IMR-90 (cell line): ENCODE measurements around the gene CORO1A. TPM values are rescaled to one million over a fixed set of nuclear protein-coding genes. Genes with fewer than 3 reads are reported as not detected.

ENCODE experiments used
- ATAC-seq: fragments of 200-7000 bp; cut with Tn5 transposase; 2 replicates; pipeline ENCODE4 v1.9.1; 2020; ENCODE audit warnings: low read depth, mild to moderate bottlenecking, moderate library complexity
- BruUV-seq: library from RNA; stranded (reverse); fragments of 400-500 nt; replicated peaks from 2 replicates; lab custom pipeline; 2021; lab: Mats Ljungman, UMichigan
- CTCF ChIA-PET: fragments of 300-600 bp; formaldehyde crosslinking; extraction: SDS; loops from one replicate; lab custom pipeline; 2021; ENCODE audit warnings: antibody characterized with exemption; lab: Yijun Ruan, JAX
- POLR2A ChIA-PET: fragments of 300-600 bp; sonication (Branson Sonifier 250); formaldehyde crosslinking; loops from one replicate; lab custom pipeline; 2022; ENCODE audit warnings: antibody characterized with exemption; ENCODE audit not compliant: unreplicated experiment; lab: Charles Lee
- DNase-seq: peaks from one replicate; pipeline ENCODE4 v3.0.0; 2013
- H2AFZ ChIP-seq: replicated peaks from 2 replicates; pipeline ENCODE3; 2013; ENCODE audit warnings: low read length, mild to moderate bottlenecking; ENCODE audit not compliant: poor library complexity
- H2AK5ac ChIP-seq: 2 replicates; pipeline ENCODE4 v1.6.1; 2013; ENCODE audit warnings: low read depth, low read length, inconsistent platforms
- H2AK9ac ChIP-seq: replicated peaks from 2 replicates; pipeline ENCODE3; 2013; ENCODE audit warnings: mild to moderate bottlenecking, low read depth, low read length, moderate library complexity; ENCODE audit not compliant: poor library complexity
- H2BK120ac ChIP-seq: 2 replicates; pipeline ENCODE4 v1.6.1; 2013; ENCODE audit warnings: low read depth, low read length, inconsistent platforms
- H2BK15ac ChIP-seq: 3 replicates; pipeline ENCODE4 v1.6.1; 2013; ENCODE audit warnings: low read depth, low read length, inconsistent platforms
- H2BK20ac ChIP-seq: 2 replicates; pipeline ENCODE4 v1.6.1; 2013; ENCODE audit warnings: low read depth, mild to moderate bottlenecking, inconsistent platforms, low read length, moderate library complexity
- H2BK5ac ChIP-seq: 2 replicates; pipeline ENCODE4 v1.6.1; 2013; ENCODE audit warnings: mild to moderate bottlenecking, low read depth, low read length, inconsistent platforms; ENCODE audit not compliant: poor library complexity, severe bottlenecking
- H3K14ac ChIP-seq: replicated peaks from 2 replicates; pipeline ENCODE4 v1.6.1; 2013; ENCODE audit warnings: low read depth, low read length, inconsistent platforms
- H3K18ac ChIP-seq: 2 replicates; pipeline ENCODE4 v1.6.1; 2013; ENCODE audit warnings: low read depth, low read length, control low read depth
- H3K23ac ChIP-seq: 2 replicates; pipeline ENCODE4 v1.6.1; 2013; ENCODE audit warnings: low read depth, low read length, inconsistent platforms
- H3K27ac ChIP-seq: 2 replicates; pipeline ENCODE4 v1.5.1; 2013; ENCODE audit warnings: mild to moderate bottlenecking, control low read depth, low read length; ENCODE audit not compliant: insufficient read depth
- H3K27me3 ChIP-seq: 2 replicates; pipeline ENCODE4 v1.6.1; 2013; ENCODE audit warnings: low read length; ENCODE audit not compliant: control insufficient read depth, insufficient read depth
- H3K36me3 ChIP-seq: 2 replicates; pipeline ENCODE4 v1.6.1; 2013; ENCODE audit warnings: low read length, mixed read lengths; ENCODE audit not compliant: control insufficient read depth, insufficient read depth
- H3K4ac ChIP-seq: 2 replicates; pipeline ENCODE4 v1.6.1; 2013; ENCODE audit warnings: low read depth, low read length, inconsistent platforms
- H3K4me1 ChIP-seq: 2 replicates; pipeline ENCODE4 v1.6.1; 2013; ENCODE audit warnings: low read length, mixed read lengths; ENCODE audit not compliant: control insufficient read depth, insufficient read depth
- H3K4me2 ChIP-seq: 2 replicates; pipeline ENCODE4 v1.6.1; 2013; ENCODE audit warnings: low read depth, mild to moderate bottlenecking, control low read depth, low read length, moderate library complexity
- H3K4me3 ChIP-seq: 2 replicates; pipeline ENCODE4 v1.5.1; 2013; ENCODE audit warnings: low read depth, mild to moderate bottlenecking, control low read depth, low read length, moderate library complexity; ENCODE audit not compliant: insufficient read depth
- H3K56ac ChIP-seq: 2 replicates; pipeline ENCODE4 v1.6.1; 2013; ENCODE audit warnings: low read length, inconsistent platforms; ENCODE audit not compliant: insufficient read depth; ENCODE audit errors: extremely low read depth
- H3K79me1 ChIP-seq, 2 experiments: 2 replicates each; pipeline ENCODE4 v1.6.1; 2013; ENCODE audit warnings: low read length in 2 of 2, inconsistent platforms in 1 of 2, low read depth in 1 of 2
- H3K9ac ChIP-seq: 2 replicates; pipeline ENCODE4 v1.6.1; 2013; ENCODE audit warnings: low read depth, low read length, control low read depth
- H3K9me1 ChIP-seq: 2 replicates; pipeline ENCODE4 v1.6.1; 2013; ENCODE audit warnings: low read length, inconsistent platforms; ENCODE audit not compliant: insufficient read depth
- H3K9me3 ChIP-seq: 2 replicates; pipeline ENCODE4 v1.6.1; 2013; ENCODE audit warnings: low read length; ENCODE audit not compliant: control insufficient read depth, insufficient read depth
- H4K20me1 ChIP-seq: 2 replicates; pipeline ENCODE4 v1.6.1; 2013; ENCODE audit warnings: low read length, inconsistent platforms; ENCODE audit not compliant: insufficient read depth
- H4K5ac ChIP-seq: 2 replicates; pipeline ENCODE4 v1.6.1; 2013; ENCODE audit warnings: mild to moderate bottlenecking, low read depth, low read length, control low read depth
- H4K8ac ChIP-seq, 2 experiments: 2 replicates each; pipeline ENCODE4 v1.6.1; 2013; ENCODE audit warnings: low read depth in 2 of 2, low read length in 2 of 2, control low read depth in 1 of 2, inconsistent platforms in 1 of 2
- H4K91ac ChIP-seq: 2 replicates; pipeline ENCODE4 v1.6.1; 2013; ENCODE audit warnings: low read depth, low read length, inconsistent platforms; ENCODE audit not compliant: insufficient read depth
- MAFK ChIP-seq: IDR thresholded peaks from 2 replicates; pipeline ENCODE4 v1.6.1; 2012; ENCODE audit warnings: low read depth, low read length, improper control_type of control experiment
- MAZ ChIP-seq: IDR thresholded peaks from 2 replicates; pipeline ENCODE4 v1.6.1; 2012; ENCODE audit warnings: low read depth, mild to moderate bottlenecking, low read length, improper control_type of control experiment, moderate library complexity, borderline replicate concordance
- RCOR1 ChIP-seq: IDR thresholded peaks from 2 replicates; pipeline ENCODE4 v1.6.1; 2012; ENCODE audit warnings: mild to moderate bottlenecking, low read length, improper control_type of control experiment; ENCODE audit not compliant: insufficient replicate concordance
- USF2 ChIP-seq: fragments of 150-350 bp; IDR thresholded peaks from 2 replicates; pipeline ENCODE4 v1.6.1; 2017; ENCODE audit warnings: mild to moderate bottlenecking, antibody characterized with exemption, low read length, low read depth
- WGBS, 2 experiments: methylation state at CpG; one replicate each; pipeline versions ENCODE4 v1.1.5 to v1.1.7; 2013; ENCODE audit warnings: missing lambda C conversion rate in 2 of 2; ENCODE audit not compliant: insufficient read length in 1 of 2; ENCODE audit errors: extremely low coverage in 2 of 2; 5-methylcytosine and 5-hydroxymethylcytosine counted together
- dilution Hi-C: fragments of 300-500 bp; cut with HindIII; formaldehyde crosslinking; loops from one replicate; pipeline ENCODE4 v1.14.3; 2018; ENCODE audit warnings: low sequenced_read_pairs; ENCODE audit not compliant: unreplicated experiment
- in situ Hi-C: fragments of 300-500 bp; cut with MboI; formaldehyde crosslinking; loops from 3 replicates; pipeline ENCODE4 v1.14.3; 2019; ENCODE audit warnings: low sequenced_read_pairs, inconsistent platforms, mixed read lengths
- intact Hi-C: fragments of 100-400 bp; cut with micrococcal nuclease; formaldehyde crosslinking; loops from 2 replicates; pipeline ENCODE4 v1.10.0; 2022
- polyA plus RNA-seq, 3 experiments: library from polyadenylated mRNA; depleted of rRNA; stranded (reverse); fragments of >200 nt; gene quantifications; 2 replicates each; pipeline ENCODE4 v1.2.3, GENCODE V29; 2012; ENCODE audit warnings: low replicate concordance in 1 of 3
- total RNA-seq: library from RNA; depleted of rRNA; stranded (reverse); fragments of >200 nt; gene quantifications from 2 replicates; pipeline ENCODE4 v1.2.3, GENCODE V29; 2012

CORO1A gene
- total and polyA plus RNA-seq, 2 of the 4 experiments (the other 2 are of a cell fraction): 7.2 to 13.2 TPM

GRCh38 chr16:30179195-30179594 lies 4.2 kb upstream of the CORO1A start:
- no peak overlapping the region for H2AFZ ChIP-seq
- no peak overlapping the region for H4K5ac ChIP-seq
- ChIA-PET CTCF (no interaction called here), POLR2A (no interaction called here)
- in situ Hi-C loops (loop anchor here (25.0 kb wide), 1 partner anchor 233 kb away; the partner anchor contains the start of gene ZNF771), dilution Hi-C loops (no loop called here), intact Hi-C loops (no loop called here)
- H4K91ac ChIP-seq: no peak overlapping the region
- H3K79me1 ChIP-seq: no peaks in the 10 kb centered on the region
- peaks cover 3% of the 10 kb centered on the region; the same call in 1 of the 2 replicates for H3K9me1 ChIP-seq
- H3K4ac ChIP-seq: no peak overlapping the region
- H2AK5ac ChIP-seq: no peak overlapping the region
- H2BK15ac ChIP-seq: no peak overlapping the region
- no TSS peak for BruUV-seq
- no peak overlapping the region for H3K14ac ChIP-seq
- ATAC-seq (no peak), DNase-seq (no peak)
- H2BK20ac ChIP-seq: no peak overlapping the region
- H2AK9ac ChIP-seq: no peak overlapping the region
- peaks cover 2% of the 10 kb centered on the region; the same call in 1 of the 2 replicates for H3K4me1 ChIP-seq
- no peak overlapping the region for H3K4me3 ChIP-seq
- H2BK120ac ChIP-seq: no peak overlapping the region
- no peak overlapping the region for H3K23ac ChIP-seq
- no peak overlapping the region for H3K56ac ChIP-seq
- H3K9ac ChIP-seq: no peak overlapping the region
- no peaks in the 10 kb centered on the region for H3K36me3 ChIP-seq
- WGBS, 2 experiments: 87% methylated on average over 3 of the region's 4 CpGs; no CpG with 5 or more reads in 1 of the 2 experiments
- peaks cover 3% of the 10 kb centered on the region; the same call in 1 of the 2 replicates for H3K27me3 ChIP-seq
- no peak overlapping the region for H3K18ac ChIP-seq
- no peak overlapping the region for H3K27ac ChIP-seq
- no peak for TF ChIP-seq MAZ
- no peak for TF ChIP-seq USF2
- TF ChIP-seq RCOR1: no peak
- no peak for TF ChIP-seq MAFK
- H4K20me1 ChIP-seq: no peaks in the 10 kb centered on the region; the same call in 1 of the 2 replicates
- H3K4me2 ChIP-seq: no peak overlapping the region
- H2BK5ac ChIP-seq: no peak overlapping the region
- no peak overlapping the region for H4K8ac ChIP-seq
- H3K9me3 ChIP-seq: no peaks in the 10 kb centered on the region
